BLaER1 (cell line): Measurements from ENCODE around the gene CLSTN2.

Experiments
- H3K27ac ChIP-seq: shearing (Covaris generic); formaldehyde crosslinking; 2 replicates; pipeline ENCODE4 v1.8.1; 2022
- H3K27me3 ChIP-seq: shearing (Covaris generic); formaldehyde crosslinking; 2 replicates; pipeline ENCODE4 v1.8.1; 2022
- H3K36me3 ChIP-seq: shearing (Covaris generic); formaldehyde crosslinking; 2 replicates; pipeline ENCODE4 v1.8.1; 2022
- H3K4me1 ChIP-seq: shearing (Covaris generic); formaldehyde crosslinking; 2 replicates; pipeline ENCODE4 v1.8.1; 2022
- H3K4me2 ChIP-seq: shearing (Covaris generic); formaldehyde crosslinking; 2 replicates; pipeline ENCODE4 v1.8.1; 2022
- H3K4me3 ChIP-seq: shearing (Covaris generic); formaldehyde crosslinking; 2 replicates; pipeline ENCODE4 v1.8.1; 2022
- H3K9ac ChIP-seq: shearing (Covaris generic); formaldehyde crosslinking; 2 replicates; pipeline ENCODE4 v1.8.1; 2022
- H3K9me3 ChIP-seq: shearing (Covaris generic); formaldehyde crosslinking; 2 replicates; pipeline ENCODE4 v1.8.1; 2022
- H4K20me1 ChIP-seq: shearing (Covaris generic); formaldehyde crosslinking; 2 replicates; pipeline ENCODE4 v1.8.1; 2022
- Cebpa-rat ChIP-seq: shearing (Covaris generic); IDR thresholded peaks from 2 replicates; pipeline ENCODE4 v1.8.1; 2022

CLSTN2 gene

DNA sequence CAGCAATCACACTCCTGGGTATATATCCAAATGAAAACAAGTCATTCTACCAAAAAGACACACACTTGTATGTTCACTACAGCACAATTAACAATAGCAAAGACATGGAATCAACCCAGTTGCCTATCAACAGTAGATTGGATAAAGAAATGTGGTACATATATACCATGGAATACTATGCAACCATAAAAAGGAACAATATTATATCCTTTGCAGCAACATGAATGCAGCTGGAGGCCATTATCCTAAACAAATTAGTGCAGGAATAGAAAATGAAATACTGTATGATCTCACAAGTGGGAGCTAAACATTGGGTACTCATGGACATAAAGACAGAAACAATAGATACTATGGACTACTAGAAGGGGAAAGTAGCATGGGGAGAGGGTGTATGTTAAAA is 224.7 kb downstream of the CLSTN2 start:
- H3K27me3 ChIP-seq = no peaks in the 10 kb centered on the region
- H3K9me3 ChIP-seq = no peaks in the 10 kb centered on the region
- H3K4me1 ChIP-seq = no peaks in the 10 kb centered on the region
- no peaks in the 10 kb centered on the region for H4K20me1 ChIP-seq
- H3K9ac ChIP-seq = no peak overlapping the region
- H3K4me2 ChIP-seq = no peak overlapping the region
- H3K27ac ChIP-seq = no peak overlapping the region
- TF ChIP-seq Cebpa-rat = no peak
- no peaks in the 10 kb centered on the region for H3K36me3 ChIP-seq
- H3K4me3 ChIP-seq = no peak overlapping the region

DNA sequence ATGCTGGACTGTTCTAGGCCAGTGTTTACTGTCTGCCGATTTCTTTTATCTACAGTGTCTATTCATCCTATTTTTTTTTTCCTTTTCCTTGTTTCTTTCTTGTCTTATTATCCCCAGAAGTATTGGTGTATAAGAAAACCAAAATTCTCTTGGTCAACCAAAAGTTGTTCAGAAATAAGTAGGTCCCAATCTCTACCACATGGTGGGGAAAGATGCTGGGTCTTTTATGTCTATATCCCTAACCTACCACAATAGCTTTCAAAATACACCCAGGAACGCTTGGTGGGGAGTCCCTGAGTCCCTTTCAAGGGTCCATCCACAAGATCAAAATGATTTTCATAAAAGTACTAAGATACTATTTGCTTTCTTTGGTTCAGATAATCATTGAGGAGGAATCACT is 225.6 kb downstream of the CLSTN2 start:
- no peak overlapping the region for H3K4me3 ChIP-seq
- TF ChIP-seq Cebpa-rat = no peak
- H4K20me1 ChIP-seq = no peaks in the 10 kb centered on the region

GRCh38 chr3:140162551-140162950 is 227.6 kb downstream of the CLSTN2 start:
- Histone ChIP-seq H3K4me1 (no peaks in the 10 kb centered on the region), H3K9me3 (no peaks in the 10 kb centered on the region), H3K4me3 (no peak overlapping the region), H3K27ac (no peak overlapping the region), H3K9ac (no peak overlapping the region), H3K4me2 (no peak overlapping the region), H3K27me3 (no peaks in the 10 kb centered on the region), H3K36me3 (no peaks in the 10 kb centered on the region), H4K20me1 (no peaks in the 10 kb centered on the region)
- TF ChIP-seq Cebpa-rat = no peak

More for the DNA sequence above, 225.6 kb downstream of the CLSTN2 start:
- no peak overlapping the region for H3K4me2 ChIP-seq
- no peak overlapping the region for H3K27ac ChIP-seq
- H3K36me3 ChIP-seq = no peaks in the 10 kb centered on the region
- no peak overlapping the region for H3K9ac ChIP-seq
- no peaks in the 10 kb centered on the region for H3K9me3 ChIP-seq
- H3K27me3 ChIP-seq = no peaks in the 10 kb centered on the region
- no peaks in the 10 kb centered on the region for H3K4me1 ChIP-seq

DNA sequence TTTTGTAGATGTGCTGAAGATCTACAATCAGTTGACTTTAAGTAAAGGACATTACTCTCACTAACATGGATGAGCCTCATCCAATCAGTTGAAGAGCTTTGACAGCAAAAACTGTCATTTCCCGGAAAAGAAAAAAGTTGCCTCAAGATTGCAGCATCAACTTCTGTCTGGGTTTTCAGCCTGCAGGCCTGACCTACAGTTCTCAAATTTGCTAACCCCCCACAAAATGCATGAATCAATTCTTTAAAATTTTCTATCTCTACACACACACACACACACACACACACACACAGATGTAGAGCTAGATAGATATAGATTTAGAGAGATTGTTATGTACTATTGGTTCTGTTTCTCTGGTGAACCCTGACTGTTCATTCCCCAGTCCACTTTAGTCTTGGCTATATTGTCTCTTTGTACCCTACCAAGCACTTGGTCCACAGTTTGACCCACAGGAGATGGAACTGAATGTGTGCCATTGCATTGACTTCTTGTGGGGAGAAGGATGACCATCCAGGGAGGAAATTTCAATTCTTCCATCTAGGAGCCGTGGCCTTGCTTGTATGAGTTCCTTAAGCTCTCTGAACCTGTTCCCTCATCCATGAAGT is 228.3 kb downstream of the CLSTN2 start:
- no peaks in the 10 kb centered on the region for H3K27me3 ChIP-seq

GRCh38 chr3:140164156-140164555 is 229.2 kb downstream of the CLSTN2 start:
- no peak for TF ChIP-seq Cebpa-rat
- no peak overlapping the region for H3K9ac ChIP-seq
- H3K27ac ChIP-seq = no peak overlapping the region
- H3K36me3 ChIP-seq = no peaks in the 10 kb centered on the region
- H3K27me3 ChIP-seq = no peaks in the 10 kb centered on the region
- no peak overlapping the region for H3K4me3 ChIP-seq
- no peaks in the 10 kb centered on the region for H4K20me1 ChIP-seq
- no peaks in the 10 kb centered on the region for H3K4me1 ChIP-seq
- no peaks in the 10 kb centered on the region for H3K9me3 ChIP-seq
- H3K4me2 ChIP-seq = no peak overlapping the region

More for the DNA sequence above, 228.3 kb downstream of the CLSTN2 start:
- H3K4me1 ChIP-seq = no peaks in the 10 kb centered on the region
- H3K9me3 ChIP-seq = no peaks in the 10 kb centered on the region
- H4K20me1 ChIP-seq = no peaks in the 10 kb centered on the region
- H3K9ac ChIP-seq = no peak overlapping the region
- no peak overlapping the region for H3K4me3 ChIP-seq
- no peak for TF ChIP-seq Cebpa-rat
- no peaks in the 10 kb centered on the region for H3K36me3 ChIP-seq
- no peak overlapping the region for H3K27ac ChIP-seq
- H3K4me2 ChIP-seq = no peak overlapping the region

- TF ChIP-seq Cebpa-rat = no peak
- H3K4me3 ChIP-seq = no peak overlapping the region
- H4K20me1 ChIP-seq = no peaks in the 10 kb centered on the region
- H3K9me3 ChIP-seq = no peaks in the 10 kb centered on the region
- no peak overlapping the region for H3K4me2 ChIP-seq
- H3K4me1 ChIP-seq = no peaks in the 10 kb centered on the region
- no peak overlapping the region for H3K9ac ChIP-seq
- H3K27ac ChIP-seq = no peak overlapping the region
- no peaks in the 10 kb centered on the region for H3K27me3 ChIP-seq
- no peaks in the 10 kb centered on the region for H3K36me3 ChIP-seq
Observed at GRCh38 chr3:140164922-140165590, 230.1 kb downstream of the CLSTN2 start.

- Histone ChIP-seq H3K9ac (no peak overlapping the region), H4K20me1 (no peaks in the 10 kb centered on the region), H3K27me3 (no peaks in the 10 kb centered on the region), H3K4me1 (no peaks in the 10 kb centered on the region), H3K4me2 (no peak overlapping the region), H3K27ac (no peak overlapping the region), H3K9me3 (no peaks in the 10 kb centered on the region), H3K4me3 (no peak overlapping the region), H3K36me3 (no peaks in the 10 kb centered on the region)
- no peak for TF ChIP-seq Cebpa-rat
Observed at GRCh38 chr3:140165781-140166180, 230.8 kb downstream of the CLSTN2 start.

GRCh38 chr3:140166861-140167599 is 232.0 kb downstream of the CLSTN2 start:
- Histone ChIP-seq H4K20me1 (no peaks in the 10 kb centered on the region), H3K27ac (no peak overlapping the region), H3K36me3 (no peaks in the 10 kb centered on the region), H3K9me3 (no peaks in the 10 kb centered on the region), H3K4me3 (no peak overlapping the region), H3K4me2 (no peak overlapping the region), H3K27me3 (no peaks in the 10 kb centered on the region), H3K4me1 (no peaks in the 10 kb centered on the region), H3K9ac (no peak overlapping the region)
- TF ChIP-seq Cebpa-rat = no peak

- Histone ChIP-seq H3K4me1 (no peaks in the 10 kb centered on the region), H3K27me3 (no peaks in the 10 kb centered on the region), H3K36me3 (no peaks in the 10 kb centered on the region), H3K4me2 (no peak overlapping the region), H3K9me3 (no peaks in the 10 kb centered on the region), H4K20me1 (no peaks in the 10 kb centered on the region), H3K9ac (no peak overlapping the region), H3K4me3 (no peak overlapping the region), H3K27ac (no peak overlapping the region)
- TF ChIP-seq Cebpa-rat = no peak
Observed at GRCh38 chr3:140167600-140168281, 232.8 kb downstream of the CLSTN2 start.

DNA sequence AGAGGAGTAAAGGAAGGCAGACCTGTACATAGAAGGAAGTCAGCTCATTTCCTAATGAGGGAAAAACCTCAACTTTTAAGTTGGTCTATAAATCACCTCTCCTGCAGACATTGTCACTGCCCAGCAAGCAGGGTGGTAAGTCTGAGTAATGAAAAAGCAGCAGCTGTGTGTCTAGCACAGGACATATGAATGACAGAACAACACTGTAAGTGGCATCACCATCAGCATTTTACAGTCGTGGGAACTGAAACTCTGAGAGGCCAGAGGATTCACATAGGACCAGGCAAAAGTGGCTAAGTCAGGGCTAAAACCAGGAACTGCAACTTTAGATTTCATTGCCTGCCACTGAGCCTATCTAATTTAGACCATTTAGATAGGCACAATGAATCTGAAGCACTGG is 235.6 kb downstream of the CLSTN2 start:
- H4K20me1 ChIP-seq = no peaks in the 10 kb centered on the region
- no peak overlapping the region for H3K9ac ChIP-seq
- no peak overlapping the region for H3K27ac ChIP-seq
- TF ChIP-seq Cebpa-rat = no peak
- no peaks in the 10 kb centered on the region for H3K9me3 ChIP-seq
- H3K4me1 ChIP-seq = no peaks in the 10 kb centered on the region
- H3K27me3 ChIP-seq = no peaks in the 10 kb centered on the region
- H3K4me2 ChIP-seq = no peak overlapping the region
- H3K4me3 ChIP-seq = no peak overlapping the region
- H3K36me3 ChIP-seq = no peaks in the 10 kb centered on the region
